GM18508 (cell line): ENCODE data around the gene SCRN3.

Source experiments
- ATAC-seq: cut with Tn5 transposase; IDR thresholded peaks from one replicate; pipeline ENCODE4 v1.9.1; 2021; ENCODE audit warnings: moderate number of reproducible peaks; ENCODE audit not compliant: insufficient read depth, unreplicated experiment

The SCRN3 gene

GRCh38 chr2:174473796-174474195 is 78.3 kb downstream of the SCRN3 start:
- no peak for ATAC-seq

- no peak for ATAC-seq
These were observed 82.2 kb downstream of the SCRN3 start for GRCh38 chr2:174477759-174478158.
